ENCODE results near the gene CCND3.
"Not testable (repeated sequence)": the region's sequence is repeated elsewhere in the genome, so short reads cannot be mapped to it uniquely, and the experiment has no call there.

CCND3 gene

DNA sequence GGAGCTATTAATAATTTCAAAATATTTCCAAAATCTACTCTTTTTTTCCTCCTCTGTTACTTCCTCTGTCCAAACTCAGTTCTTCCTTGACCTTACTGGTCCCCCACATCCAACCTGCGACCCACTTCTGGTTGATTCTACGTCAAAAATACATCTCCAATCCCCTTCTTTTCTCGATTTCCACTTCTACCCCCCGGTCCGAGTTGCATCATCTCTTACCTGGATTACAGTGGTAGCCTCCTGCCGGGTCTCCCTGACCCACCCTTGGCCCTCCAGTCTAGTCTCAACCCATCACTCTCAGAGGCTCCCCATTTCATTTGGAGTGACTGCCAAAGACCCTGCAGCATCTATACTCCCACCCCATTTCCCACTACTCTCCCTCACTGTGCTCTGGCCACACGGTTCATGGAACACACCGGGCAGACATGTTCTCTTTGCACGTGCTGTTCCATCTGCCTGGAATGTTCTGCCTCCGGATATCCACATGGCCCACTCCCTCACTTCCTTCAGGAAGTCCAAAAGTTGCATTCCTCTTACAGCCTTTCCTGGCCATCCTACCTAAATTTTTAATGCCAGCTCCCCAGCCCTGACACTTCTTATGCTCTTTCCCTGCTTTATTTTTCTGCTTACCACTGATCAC lies 6.1 kb upstream of the CCND3 start:
- DNase-seq (ENCODE audit: low read depth in 2 of 2): no peak

DNA sequence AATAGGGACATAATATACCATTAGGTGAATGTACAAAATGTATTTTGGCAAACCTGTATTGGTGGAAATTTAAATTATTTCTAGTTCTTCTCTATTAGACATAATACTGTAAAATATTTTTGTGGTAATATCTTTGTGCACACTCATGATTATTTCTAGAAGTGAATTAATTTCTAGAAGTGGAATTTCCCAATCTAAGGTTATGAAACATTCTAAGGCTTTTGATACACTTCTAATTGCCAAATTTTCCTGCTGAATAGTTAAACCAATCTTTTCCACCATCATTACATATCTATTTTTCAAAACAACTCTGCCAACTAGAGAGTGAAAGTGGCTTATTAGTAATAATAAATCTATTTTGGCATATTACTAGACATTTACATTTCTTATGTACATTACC lies 1.8 kb upstream of the CCND3 start:
- no peak for DNase-seq (ENCODE audit: low read depth in 2 of 2)

DNA sequence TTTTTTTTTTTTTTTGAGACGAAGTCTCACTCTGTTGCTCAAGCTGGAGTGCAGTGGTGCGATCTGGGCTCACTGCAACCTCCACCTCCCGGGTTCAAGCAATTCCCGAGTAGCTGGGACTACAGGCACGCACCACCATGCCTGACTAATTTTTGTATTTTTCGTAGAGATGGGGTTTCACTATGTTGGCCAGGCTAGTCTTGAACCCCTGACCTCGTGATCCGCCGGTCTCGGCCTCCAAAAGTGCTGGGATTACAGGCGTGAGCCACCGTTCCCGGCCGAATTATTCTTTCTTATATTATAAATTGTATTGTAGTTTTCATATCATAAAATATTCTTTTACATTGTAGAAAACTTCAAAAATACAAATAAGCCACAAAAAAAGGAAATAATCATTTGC lies 1.3 kb upstream of the CCND3 start:
- not testable (repeated sequence) for DNase-seq (ENCODE audit: low read depth in 2 of 2)

DNA sequence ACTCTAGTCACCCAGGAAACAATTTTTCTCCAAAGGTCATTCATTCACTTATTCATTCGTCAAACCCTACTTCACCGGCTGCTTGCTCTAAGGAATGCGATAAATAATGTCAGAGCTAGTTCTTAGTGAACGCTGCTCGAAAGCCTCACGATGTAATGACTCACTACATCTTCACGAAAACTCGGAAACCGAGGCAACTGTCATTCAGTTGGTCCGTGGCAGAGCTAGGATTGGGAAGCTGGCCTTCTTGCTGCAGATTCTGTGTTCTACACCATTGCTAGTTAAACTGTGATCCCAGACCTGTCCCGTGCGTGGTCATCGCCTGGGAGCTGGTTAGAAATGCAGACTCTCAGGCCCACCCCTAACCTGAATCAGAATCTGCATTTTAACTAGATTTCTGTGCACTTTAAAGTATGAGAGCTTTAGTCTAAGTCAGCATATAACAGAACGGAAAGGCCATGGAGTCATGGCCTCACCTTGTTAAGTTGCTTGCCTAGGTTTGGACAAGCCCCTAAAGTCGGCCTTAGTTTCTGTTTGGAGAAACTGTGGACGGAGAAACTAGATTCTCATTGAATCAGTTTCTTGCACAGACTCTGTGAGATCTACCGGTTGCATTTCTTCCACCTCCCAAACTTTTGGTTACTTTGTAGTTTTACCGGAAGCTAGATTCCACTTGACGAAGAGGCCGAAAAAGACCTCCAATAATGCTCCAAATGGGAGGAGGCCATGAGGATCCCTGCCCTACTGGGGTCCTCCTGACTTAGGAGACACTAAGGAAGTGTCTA lies 651 bp upstream of the CCND3 start:
- DNase-seq (ENCODE audit: low read depth in 2 of 2): no peak

DNA sequence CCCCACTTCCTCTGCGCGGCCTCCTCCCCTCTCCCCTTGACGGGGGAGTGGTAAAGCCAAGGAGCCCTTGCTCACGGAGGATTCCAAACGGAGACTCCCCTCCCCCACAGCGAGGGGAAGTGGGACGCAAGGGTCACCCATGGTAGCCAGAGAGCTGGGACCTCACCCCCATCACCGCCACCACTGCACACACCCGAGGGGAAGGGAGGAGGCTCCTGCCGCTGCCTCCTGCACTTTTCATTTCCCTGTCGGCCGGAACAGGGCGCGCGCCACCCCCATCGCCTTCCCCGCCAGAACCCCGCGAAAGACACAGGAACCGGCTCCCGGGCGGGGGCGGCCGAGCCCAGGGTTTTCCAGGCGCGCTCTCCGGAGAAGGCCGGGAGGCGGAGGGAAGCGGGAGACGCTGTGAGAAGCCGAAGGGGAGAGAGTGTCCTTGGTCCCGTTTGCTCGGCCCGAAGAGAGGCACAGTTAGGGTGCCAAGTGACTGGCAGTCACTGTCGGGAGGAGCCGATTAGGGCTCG lies 789 bp downstream of the CCND3 start:
- peak in 1 of 2 donors; percentile 29 for DNase-seq (ENCODE audit: low read depth in 2 of 2)

DNA sequence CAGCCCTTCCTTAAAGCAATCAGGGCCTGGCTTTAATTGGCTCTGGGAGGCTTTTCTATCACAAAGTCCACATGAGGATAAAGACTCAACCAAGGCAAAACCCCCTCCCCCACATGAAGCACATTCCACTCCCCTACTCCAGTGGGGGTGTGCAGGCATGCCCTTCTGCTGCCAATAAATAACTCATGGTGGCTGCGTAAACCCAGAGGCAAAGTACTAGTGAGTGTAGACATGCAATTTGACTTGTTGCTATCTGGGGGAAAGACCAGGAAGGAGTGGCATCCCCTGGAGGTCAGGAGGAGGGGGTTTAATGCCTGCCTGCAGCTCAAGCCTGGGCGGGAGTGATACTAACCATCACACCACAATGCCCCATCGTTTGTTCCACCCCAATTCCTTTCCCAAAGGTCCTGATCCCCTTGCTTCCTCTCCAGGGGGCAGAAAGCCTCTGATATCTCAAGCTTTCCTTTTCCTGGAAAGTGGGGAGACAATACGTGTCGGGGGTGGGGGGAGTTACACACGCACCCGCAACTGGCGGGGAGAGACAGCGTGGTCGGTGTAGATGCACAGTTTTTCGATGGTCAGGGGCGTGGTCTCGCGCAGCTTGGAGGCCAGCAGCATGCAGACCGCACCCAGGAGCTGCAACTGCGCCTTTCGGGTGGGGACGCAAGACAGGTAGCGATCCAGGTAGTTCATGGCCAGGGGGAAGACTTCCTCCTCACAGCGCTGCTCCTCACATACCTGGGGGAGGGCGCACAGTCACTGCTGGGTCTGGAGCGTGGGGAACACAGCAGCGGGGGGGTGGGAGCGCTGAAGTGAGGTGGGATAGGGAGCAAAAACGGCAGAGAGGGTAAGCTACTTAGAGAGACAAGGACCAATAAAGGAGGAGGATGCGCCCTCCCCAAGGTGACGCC lies 1.5 kb downstream of the CCND3 start:
- DNase-seq (ENCODE audit: low read depth in 2 of 2): no peak

DNA sequence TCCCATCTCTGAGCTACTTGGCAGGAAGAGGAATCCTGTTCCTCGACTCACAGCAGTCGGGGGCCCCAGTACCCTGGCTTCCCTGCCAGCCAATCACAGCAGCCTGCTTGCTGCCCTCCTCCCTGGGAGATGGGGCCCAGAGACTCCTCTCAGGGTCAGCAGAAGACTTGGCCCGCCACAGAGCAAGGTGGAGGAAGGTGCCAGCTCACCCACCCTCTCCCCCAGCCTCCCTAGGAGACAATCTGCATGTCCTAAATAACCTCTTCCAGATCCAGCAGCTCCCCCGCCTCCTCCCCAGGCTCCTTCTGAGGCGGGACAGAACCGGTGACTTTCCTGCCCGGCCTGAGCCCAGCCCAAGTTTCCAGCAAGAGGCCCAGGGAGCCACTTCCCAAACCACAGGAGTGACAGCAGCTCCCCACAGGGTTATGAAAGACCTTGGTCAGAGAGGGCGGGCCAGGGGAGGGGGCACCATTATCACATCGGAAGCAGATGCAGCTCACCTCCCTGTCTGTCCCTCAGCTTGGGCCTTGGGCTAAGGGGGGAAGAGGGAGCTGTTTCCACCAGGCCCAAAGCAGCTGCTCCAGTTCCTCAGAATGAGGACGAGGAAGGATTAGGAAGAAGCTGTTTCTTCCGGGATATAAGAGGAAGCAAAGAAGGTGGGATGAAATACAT lies 2.3 kb downstream of the CCND3 start:
- no peak for DNase-seq (ENCODE audit: low read depth in 2 of 2)

DNA sequence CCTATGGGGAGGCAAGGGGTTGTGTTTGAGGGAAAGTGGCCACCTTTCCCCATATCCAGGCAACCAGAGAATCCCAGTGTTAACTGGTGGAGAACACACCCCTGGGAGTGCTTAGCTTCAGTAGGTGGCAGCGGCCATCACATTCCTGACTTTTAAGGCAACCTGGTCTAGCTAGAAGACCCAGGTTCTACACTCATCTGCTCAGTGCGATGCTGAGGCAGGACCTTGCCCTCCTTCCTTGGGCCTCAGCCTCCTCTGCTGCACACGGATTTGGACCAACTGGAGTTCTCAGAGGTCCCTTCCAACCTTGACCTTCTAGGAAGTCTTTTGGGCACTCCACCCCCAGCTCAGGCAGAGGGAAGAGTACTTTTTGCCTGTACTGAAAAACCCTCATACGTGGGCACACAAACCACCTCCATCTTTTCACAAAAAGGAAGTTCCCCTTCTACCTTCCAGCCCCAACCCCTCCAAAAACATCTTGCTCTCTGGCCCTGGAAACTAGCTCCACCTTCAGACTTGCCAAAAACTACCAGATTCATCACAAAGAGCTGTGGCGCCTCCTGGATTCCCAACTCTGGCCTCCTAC lies 2.9 kb downstream of the CCND3 start:
- DNase-seq (ENCODE audit: low read depth in 2 of 2): no peak

DNA sequence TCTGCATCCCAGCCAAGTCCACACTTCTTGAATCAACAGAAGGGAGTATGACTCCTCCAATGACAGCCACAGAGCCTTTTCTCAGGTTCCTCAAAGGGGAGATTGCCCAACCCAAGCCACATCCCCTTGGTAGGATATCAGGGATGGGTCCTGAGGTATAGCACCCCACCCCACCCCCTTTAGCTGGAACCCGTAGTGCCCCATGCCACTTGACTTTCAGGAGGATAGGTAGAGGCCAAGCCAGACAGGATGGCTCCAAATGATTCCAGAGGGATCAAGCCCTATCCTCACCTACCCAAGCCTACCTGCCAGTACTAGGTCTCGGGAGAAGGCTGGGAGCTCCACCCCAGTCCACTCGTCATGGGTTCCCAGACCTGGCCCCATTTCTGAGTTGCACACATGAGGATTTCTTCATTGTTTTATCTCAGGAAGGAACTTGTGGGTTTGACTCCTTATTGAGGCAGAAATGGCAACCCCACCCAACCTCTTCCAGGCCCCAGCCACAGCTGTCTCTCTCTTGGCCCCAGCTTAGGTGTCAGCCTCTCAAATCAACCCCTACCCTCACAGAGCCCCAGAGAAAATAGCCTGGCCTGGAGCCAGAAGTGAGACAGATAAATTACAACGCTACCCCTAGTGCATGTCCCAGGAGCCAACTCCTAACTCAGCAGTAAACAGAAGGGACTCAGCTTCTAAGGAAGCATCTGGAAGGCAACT lies 3.6 kb downstream of the CCND3 start:
- no peak for DNase-seq (ENCODE audit: low read depth in 2 of 2)

DNA sequence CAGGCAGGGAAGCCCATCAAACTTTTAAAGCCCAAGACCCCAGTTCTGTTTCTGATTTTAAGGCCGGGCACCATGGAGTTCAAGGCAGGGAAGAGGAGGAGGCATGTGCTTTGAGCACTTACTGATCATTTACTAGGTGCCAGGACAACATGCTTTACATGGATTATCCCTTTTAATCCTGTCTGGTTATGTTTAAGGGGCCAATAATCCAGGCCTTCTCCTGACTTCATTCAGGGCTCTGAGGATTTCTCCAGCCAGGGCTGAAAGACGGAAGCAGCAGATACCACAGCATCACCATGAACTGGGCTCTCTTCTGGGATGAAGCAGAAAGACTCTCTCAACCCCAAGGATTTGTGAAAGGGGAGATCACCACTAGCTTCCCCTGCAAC lies 4.1 kb downstream of the CCND3 start:
- DNase-seq (ENCODE audit: low read depth in 2 of 2): no peak

DNA sequence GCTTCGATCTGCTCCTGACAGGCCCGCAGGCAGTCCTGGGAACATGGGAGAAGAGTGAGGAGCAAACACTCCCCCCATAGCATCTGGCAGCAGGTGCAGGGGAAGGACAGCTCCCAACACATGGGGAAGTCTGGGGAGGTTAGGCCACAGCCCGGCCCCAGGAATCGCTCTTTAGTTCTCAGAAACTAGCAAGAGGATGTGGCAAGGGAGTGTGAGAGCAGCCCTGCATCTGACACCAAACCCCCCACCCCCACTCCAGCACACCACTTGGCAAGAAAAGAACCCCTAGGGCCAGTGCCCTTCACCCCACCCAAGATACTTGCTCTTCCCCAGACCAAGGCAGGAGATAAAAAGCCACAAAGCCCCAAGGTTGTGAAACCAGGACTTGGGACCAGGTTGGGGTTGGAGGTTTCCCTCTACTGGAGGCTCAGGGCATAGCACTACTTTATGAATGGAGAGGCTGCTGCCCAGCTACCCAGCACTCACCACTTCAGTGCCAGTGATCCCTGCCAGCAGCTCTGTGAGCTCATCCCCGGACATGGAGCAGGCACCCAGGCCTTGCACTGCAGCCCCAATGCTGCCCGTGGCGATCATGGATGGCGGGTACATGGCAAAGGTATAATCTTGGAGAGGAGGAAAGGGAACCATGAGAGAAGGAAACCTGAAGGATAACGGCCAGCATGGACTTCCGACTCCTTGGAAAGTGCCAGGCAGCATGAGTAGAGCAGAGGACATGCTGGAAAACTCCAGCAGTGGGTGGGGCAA lies 5.4 kb downstream of the CCND3 start:
- peak; percentile 45 to 53 for DNase-seq (ENCODE audit: low read depth in 2 of 2)

DNA sequence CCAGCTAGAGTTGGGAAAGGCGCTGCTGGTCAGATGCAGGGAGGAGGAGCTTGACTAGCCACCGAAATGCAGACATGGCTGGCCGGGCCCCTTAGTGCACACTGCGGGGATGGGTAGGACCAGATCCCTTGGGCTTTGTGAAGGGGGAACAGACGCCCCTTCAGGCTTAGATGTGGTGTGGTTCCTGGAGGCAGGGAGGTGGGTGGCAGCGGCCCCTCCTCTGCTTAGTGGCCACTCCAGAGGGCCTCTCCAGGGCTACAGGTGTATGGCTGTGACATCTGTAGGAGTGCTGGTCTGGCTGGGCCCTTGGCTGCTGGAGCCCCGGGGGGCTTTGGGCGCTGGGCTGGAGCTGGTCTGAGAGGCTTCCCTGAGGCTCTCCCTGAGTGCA lies 5.9 kb downstream of the CCND3 start:
- DNase-seq (ENCODE audit: low read depth in 2 of 2): no peak

DNA sequence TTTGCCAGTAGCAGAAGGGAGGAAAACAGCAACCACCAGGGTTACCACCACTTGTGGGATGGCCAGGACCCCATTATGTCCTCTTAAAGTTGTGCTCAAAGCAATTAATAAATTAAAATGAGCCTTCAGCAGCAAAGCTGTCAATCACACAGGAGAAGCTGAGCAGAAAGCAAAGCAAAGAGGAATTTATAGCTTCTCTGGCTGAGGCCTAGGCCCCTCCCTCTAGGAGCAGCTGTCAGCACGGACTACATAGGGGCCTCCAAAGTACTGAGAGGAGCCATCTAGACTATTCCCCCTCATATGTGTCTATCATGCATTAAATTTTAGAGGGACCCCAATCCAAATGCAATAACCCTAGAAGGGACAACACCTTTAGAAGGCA lies 6.4 kb downstream of the CCND3 start:
- no peak for DNase-seq (ENCODE audit: low read depth in 2 of 2)

DNA sequence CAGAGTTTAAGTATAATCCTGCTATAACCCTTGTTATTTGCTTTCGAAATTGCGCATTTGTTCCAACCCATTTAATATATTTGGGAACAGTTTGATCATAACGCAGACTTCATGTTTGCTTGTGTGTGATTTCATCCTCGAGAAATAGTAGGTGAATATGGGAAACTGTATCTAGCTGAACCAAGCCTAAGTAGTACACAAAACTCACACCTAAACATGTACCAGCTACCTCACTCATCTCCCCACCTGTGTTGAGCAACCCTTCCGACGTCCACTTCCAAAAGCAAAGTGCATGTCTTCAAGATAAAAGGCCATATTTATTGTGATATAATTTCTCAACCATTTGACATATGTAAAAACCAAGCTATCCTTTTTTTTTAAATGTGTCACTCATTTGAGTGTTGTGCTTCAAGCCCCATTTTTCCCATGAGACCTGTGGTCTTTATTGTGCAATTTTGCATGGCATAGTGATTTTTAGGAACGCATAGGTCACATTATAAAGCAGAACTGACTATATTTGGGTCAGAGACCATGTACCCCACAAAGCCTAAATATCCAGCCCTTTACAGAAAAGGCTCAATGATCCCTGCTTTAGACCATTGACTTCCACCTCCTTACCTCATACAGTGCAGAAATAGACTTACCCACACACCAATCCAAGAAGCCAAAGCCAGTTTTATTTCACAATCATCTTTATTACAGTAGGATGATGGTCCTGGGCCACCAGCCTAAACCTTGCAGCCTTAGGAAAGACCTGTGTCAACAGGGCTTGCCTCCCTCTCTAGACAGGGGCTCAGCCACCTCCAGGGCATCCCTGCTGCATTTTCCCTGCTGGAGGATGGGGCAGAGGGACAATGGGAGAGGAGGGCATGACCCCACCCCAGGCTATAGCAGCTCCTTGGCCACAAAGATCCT lies 7.1 kb downstream of the CCND3 start:
- no peak for DNase-seq (ENCODE audit: low read depth in 2 of 2)

DNA sequence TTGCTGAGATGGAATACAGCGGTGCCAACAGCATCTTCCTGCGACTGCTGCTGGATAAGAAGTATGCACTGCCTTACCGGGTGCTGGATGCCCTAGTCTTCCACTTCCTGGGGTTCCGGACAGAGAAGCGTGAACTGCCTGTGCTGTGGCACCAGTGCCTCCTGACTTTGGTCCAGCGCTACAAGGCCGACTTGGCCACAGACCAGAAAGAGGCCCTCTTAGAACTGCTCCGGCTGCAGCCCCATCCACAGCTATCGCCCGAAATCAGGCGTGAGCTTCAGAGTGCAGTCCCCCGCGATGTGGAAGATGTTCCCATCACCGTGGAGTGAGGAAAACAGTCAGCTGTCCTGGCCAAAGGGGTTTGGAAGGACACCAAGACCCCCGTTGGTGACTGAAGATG lies 9.2 kb downstream of the CCND3 start:
- no peak for DNase-seq (ENCODE audit: low read depth in 2 of 2)

DNA sequence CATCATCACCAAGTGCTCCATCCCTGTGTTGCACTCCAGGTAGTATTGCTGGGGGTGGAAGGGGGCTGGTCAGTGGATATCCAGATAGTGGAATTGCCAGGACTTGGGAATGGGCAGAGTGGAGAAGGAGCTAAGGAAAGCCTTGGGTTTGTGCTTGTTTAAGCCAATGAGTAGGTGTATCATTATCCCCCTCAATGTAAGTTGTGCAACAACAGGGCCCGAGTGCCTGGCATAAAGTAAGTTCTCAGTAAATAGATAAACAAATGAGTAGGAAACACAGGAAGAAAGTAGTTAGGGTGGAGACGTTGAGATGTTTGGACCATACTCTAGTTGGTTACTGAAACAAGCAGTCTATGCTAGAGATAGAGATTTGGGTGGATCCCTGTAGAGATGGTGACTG lies 9.8 kb downstream of the CCND3 start:
- no peak for DNase-seq (ENCODE audit: low read depth in 2 of 2)

DNA sequence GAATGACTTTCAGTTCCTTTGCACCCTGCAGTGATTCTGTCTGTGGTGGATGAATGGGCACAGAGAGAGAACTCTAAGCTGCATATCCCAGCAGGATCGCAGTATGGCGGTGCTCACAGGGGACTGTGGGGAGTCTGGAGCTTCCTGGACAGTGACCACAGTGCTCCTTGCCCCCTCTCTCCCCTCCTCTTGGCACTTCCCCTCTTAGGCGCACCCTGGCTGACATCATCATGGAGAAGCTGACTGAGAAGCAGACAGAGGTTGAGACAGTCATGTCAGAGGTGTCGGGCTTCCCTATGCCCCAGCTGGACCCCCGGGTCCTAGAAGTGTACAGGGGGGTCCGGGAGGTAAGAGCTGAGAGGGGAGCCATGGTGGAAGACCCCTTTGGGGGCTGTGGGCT lies 11.7 kb downstream of the CCND3 start:
- DNase-seq (ENCODE audit: low read depth in 2 of 2): no peak

DNA sequence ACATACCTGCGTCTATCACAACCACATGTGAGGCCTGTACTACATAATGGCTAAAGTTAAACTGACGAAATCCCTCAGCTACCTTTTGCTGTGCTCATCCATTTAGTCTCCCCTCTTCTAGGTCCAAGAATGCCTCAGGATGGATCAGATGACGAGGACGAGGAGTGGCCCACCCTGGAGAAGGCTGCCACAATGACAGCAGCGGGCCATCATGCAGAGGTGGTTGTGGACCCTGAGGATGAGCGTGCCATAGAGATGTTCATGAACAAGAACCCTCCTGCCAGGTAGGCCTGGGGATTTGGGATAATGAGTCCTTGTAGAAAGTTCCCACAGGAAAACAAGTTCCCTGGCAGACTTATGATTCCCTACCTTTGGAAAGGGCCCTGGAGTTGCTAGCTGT lies 14.4 kb downstream of the CCND3 start:
- no peak for DNase-seq (ENCODE audit: low read depth in 2 of 2)

DNA sequence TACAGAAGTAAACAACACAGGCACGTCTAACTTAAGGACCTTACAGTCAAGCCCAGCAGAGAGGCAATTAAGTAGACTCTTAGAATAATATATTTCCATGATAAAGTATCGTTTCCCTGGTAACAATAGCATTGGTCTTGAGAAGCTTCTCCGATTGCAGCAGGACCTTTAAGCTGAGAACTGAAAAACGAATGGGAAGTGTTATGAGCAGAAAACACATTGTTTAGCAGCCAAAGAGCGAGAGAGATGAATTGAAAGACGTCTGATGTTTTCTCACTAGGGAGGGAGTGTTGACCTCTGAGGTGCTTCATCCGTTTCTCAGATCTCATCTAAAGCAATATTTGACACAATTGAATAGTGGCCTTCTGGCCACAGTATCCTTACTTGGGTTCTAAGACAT lies 19.5 kb downstream of the CCND3 start:
- DNase-seq (ENCODE audit: low read depth in 2 of 2): no peak

Data from stimulated activated CD8-positive, alpha-beta memory T cell treated with anti-CD3 and anti-CD28 coated beads, Interleukin-7, amount 100 ng/mL, for 1 hour (primary cell).